GM19023 (cell line): Measurements from ENCODE around the gene WDR53.
"Not testable (repeated sequence)": the region's sequence is repeated elsewhere in the genome, so short reads cannot be mapped to it uniquely, and the experiment has no call there.

Experiments used
- ATAC-seq: cut with Tn5 transposase; IDR thresholded peaks from one replicate; pipeline ENCODE4 v1.9.1; 2021; ENCODE audit warnings: mild to moderate bottlenecking, moderate library complexity; ENCODE audit not compliant: unreplicated experiment

The WDR53 gene

DNA sequence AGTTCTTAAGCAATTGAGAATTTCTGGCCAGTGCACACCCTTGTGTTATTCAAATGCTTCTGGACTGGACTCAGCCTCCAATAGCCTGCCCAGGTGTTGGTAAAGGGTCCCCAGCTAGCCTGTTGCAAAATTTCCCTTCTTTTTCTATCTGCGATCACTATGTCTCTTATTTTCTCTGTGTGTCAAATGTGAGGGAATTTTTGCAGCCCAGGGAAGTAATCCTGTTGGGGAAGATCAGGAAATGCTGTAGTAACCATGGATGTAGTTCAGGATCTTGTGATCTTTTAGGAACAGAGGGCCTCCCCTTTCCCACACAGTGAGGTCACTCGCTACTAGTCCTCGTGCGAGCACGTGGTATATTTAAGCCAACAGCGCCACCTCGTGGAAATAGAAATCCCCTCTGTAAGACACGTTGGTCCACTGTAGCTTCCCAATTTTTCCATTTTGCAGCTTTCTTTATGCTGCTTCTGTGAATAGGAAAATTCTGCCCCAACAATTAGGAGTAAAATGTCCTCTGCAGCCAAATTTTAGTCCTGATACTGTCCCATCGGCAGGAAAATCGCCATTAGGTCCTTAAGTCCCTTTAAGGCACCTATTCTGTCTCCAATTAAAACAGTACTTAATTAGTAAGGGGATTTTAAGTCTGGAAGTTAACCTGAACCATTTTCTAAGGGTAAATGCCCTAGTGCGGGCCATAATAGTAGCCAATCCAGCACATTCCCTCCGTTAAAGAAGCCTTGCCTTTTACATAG is 49.2 kb downstream of the WDR53 start:
- no peak for ATAC-seq

DNA sequence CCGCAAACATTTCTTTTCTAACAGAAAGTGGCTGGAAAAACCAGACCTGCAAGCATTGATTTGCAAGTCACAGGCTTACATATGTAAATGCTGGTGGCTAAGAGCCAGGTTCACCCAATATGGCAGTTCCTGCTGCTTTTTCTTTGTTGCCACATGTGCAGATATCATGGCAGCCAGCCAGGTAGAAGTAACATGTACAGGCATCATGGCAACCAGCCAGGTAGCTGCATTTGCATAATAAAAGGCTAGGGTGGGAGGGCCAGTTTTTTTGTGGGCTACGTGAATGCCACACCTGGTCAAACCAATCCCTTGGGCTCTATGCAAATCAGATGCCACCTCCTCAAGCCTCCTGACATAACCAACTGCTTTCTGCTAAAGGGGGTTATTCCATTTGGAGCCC is 50.4 kb downstream of the WDR53 start:
- ATAC-seq: no peak

DNA sequence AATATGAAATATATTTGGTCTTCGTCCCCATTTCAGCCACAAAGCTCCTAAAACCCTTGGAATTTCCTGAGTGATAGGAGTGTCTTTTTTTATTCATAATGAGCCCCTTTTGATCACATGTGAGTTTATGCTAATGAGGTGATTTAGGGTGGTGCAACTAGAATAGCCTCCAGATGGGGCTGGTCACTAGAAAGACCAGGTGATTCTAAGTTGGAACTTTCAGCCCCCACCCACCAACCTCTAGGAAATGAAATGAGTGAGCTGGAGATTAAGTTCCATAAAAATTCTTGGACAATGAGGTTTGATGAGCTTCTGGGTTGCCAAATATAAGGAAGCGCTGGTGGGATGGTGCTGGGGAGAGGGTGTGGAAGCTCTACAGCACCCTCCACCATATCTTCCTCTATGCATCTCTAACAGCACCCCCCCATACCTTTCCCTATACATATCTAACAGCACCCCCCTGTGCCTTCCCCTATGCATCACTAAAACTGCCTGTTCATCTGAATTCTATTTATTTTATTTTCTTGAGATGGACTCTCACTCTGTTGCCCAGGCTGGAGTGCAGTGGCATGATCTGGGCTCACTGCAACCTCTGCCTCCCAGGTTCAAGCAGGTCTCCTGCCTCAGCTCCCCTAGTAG is 51.1 kb downstream of the WDR53 start:
- ATAC-seq: no peak

DNA sequence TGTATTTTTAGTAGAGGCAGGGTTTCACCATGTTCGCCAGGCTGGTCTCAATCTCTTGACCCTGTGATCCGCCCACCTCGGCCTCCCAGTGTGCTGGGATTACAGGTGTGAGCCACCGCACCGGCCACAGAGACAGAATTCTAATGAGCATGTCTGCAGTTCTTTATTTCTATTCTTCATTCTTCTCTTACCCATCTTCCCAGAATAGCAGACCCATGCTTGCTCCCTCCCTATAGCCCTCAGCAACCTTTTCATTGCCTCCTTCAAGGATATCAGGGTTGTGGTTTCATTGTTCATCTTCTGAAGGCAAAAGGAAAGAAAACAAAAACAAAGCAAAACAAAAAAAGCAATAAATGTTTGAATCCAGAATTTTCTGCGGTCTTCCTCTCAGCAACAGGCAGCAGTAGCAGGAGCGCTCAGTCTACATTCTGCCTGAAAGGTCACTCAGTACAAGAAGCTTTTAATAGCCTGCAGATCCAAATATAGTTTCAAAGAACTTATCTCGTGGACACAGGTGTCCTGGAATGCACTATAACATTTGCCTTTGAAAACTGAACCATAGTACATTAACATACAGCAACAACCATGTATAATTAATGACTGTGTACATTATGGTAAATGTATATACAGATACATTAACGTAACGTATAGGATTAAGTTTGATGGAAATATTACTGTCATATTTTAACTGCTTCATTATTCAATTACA is 53.3 kb downstream of the WDR53 start, which contains the start of gene SMCO1:
SMCO1 (minus strand) TSS at position 434 of the 709 bp plus-strand sequence; CDS start at position 297, 137 bp downstream.
- no peak for ATAC-seq

DNA sequence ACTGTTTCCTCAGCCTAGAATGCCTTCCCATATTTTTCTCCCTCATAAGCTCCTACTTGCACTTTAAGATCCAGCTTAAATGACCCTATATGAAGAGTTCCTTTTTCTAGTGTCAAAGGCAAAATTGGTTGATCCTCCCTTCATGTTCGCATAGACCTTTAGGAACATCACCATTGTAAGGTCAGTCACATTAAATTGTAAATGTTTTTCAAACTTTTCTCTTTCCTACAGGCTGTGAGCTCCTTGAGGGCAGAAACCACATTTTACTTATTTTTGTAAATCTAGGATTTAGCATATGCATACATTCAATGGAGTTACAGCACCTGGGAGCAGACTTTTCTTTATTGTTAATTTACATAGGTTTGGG is 54.0 kb downstream of the WDR53 start:
- no peak for ATAC-seq

DNA sequence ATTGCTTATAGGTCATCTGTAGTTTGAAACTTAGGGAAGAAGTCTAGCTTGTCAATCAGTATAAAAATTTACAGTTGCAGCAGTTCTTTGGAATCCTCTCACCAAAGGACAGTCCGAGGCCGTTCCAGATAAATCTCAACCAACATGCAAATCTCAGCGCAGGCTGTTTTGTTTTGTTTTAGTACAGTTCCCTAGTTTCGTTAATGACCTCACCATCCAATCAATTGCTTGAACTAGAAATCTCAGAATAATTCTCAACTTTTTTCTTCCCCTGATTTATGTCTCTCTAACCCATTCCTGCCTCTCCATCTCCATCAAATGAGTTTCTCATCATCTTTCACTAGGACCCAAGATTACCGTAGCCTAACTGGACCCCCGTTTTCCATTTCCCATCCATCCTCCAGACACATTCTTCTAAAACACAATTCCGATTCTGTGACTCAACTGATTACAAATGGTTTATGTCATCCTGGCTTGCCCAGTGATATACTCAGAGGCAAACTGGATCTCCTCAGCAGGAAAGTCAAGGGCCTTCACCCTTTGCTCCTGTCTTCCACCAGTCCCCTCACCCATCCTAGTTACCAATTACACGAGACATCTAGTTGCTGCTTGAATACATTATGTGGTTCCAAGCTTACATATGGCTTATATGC is 54.5 kb downstream of the WDR53 start:
- no peak for ATAC-seq

DNA sequence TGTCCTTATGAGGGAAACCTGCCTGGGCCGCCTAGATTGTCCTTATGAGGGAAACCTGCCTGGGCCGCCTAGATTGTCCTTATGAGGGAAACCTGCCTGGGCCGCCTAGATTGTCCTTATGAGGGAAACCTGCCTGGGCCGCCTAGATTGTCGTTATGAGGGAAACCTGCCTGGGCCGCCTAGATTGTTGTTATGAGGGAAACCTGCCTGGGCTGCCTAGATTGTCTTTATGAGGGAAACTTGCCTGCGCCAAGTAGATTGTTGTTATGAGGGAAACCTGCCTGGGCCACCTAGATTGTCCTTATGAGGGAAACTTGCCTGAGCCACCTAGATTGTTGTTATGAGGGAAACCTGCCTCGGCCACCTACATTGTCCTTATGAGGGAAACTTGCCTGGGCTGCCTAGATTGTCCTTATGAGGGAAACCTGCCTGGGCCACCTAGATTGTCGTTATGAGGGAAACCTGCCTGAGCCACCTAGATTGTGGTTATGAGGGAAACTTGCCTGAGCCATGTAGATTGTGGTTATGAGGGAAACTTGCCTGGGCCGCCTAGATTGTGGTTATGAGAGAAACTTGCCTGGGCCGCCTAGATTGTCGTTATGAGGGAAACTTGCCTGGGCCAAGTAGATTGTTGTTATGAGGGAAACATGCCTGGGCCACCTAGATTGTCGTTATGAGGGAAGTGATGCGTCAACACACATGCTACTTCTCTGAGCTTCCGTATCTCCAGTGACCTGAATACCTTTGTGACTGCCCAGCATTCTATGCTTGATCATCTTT is 56.5 kb downstream of the WDR53 start:
- ATAC-seq: not testable (repeated sequence)

DNA sequence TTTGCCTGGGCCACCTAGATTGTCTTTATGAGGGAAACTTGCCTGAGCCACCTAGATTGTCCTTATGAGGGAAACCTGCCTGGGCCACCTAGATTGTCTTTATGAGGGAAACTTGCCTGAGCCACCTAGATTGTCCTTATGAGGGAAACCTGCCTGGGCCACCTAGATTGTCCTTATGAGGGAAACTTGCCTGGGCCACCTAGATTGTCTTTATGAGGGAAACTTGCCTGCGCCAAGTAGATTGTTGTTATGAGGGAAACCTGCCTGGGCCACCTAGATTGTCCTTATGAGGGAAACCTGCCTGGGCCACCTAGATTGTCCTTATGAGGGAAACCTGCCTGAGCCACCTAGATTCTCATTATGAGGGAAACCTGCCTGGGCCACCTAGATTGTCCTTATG is 57.2 kb downstream of the WDR53 start:
- not testable (repeated sequence) for ATAC-seq

DNA sequence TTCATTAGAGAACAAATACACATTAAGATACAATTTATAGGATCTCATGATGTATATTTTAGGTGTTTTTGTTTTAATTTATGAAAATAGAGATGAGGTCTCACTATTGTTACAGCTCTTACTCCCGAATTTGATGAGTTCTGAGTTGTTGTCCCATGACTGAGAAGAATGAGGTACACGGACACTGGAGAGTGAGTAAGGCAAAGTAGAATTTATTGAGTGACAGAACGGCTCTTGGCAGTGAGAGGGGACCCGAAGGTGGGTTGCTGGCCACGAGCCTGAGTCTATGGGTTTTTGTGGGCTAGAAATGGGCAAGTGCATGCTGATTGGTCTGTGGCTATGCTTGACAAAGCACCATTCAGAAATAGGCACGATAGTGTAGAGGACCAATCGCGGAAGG is 61.7 kb downstream of the WDR53 start:
- no peak for ATAC-seq

- no peak for ATAC-seq
These were observed 63.8 kb downstream of the WDR53 start for GRCh38 chr3:196504556-196504955.
